Calu3 (cell line): ENCODE measurements around the gene SLC4A2. TPM values are rescaled to one million over a fixed set of nuclear protein-coding genes. Genes with fewer than 3 reads are reported as not detected.

Experiments used
- BruUV-seq: library from RNA; stranded (reverse); fragments of 400-500 nt; replicated peaks from 2 replicates; lab custom pipeline; 2021; lab: Mats Ljungman, UMichigan
- CTCF ChIA-PET: fragments of 300-600 bp; sonication (Branson Sonifier 250); formaldehyde crosslinking; loops from one replicate; lab custom pipeline; 2022; ENCODE audit warnings: antibody characterized with exemption; lab: Charles Lee
- DNase-seq: peaks from one replicate; pipeline ENCODE4 v3.0.0; 2022
- H3K27ac Mint-ChIP-seq: one replicate; pipeline ENCODE4 v1.8.0; 2022; ENCODE audit warnings: mixed read lengths; ENCODE audit not compliant: unreplicated experiment
- H3K27me3 Mint-ChIP-seq: one replicate; pipeline ENCODE4 v1.8.0; 2022; ENCODE audit warnings: mixed read lengths; ENCODE audit not compliant: unreplicated experiment
- H3K36me3 Mint-ChIP-seq: one replicate; pipeline ENCODE4 v1.8.0; 2022; ENCODE audit warnings: mild to moderate bottlenecking, moderate library complexity, mixed read lengths; ENCODE audit not compliant: insufficient read depth, unreplicated experiment
- H3K4me1 Mint-ChIP-seq: one replicate; pipeline ENCODE4 v1.8.0; 2022; ENCODE audit warnings: mild to moderate bottlenecking, low read depth, mixed read lengths; ENCODE audit not compliant: unreplicated experiment
- H3K4me3 Mint-ChIP-seq: one replicate; pipeline ENCODE4 v1.8.0; 2022; ENCODE audit warnings: mild to moderate bottlenecking, low read depth, moderate library complexity, mixed read lengths; ENCODE audit not compliant: unreplicated experiment
- H3K9me3 Mint-ChIP-seq: one replicate; pipeline ENCODE4 v1.8.0; 2022; ENCODE audit warnings: low read depth, mixed read lengths; ENCODE audit not compliant: unreplicated experiment
- intact Hi-C: fragments of 100-400 bp; cut with micrococcal nuclease; formaldehyde crosslinking; loops from one replicate; pipeline ENCODE4 v1.10.0; 2022; ENCODE audit not compliant: unreplicated experiment
- total RNA-seq: library from RNA; stranded (reverse); gene quantifications from 2 replicates; pipeline ENCODE4 v1.2.3, GENCODE V29; 2022
- TF ChIP-seq, protein P1 (sequence below): fragments of 200-600 bp; IDR thresholded peaks from one replicate; pipeline ENCODE4 v1.8.0; 2022; ENCODE audit warnings: antibody characterized with exemption; ENCODE audit not compliant: unreplicated experiment

SLC4A2 gene
- total RNA-seq, 1 experiment from 2014 or later = 209 TPM

DNA sequence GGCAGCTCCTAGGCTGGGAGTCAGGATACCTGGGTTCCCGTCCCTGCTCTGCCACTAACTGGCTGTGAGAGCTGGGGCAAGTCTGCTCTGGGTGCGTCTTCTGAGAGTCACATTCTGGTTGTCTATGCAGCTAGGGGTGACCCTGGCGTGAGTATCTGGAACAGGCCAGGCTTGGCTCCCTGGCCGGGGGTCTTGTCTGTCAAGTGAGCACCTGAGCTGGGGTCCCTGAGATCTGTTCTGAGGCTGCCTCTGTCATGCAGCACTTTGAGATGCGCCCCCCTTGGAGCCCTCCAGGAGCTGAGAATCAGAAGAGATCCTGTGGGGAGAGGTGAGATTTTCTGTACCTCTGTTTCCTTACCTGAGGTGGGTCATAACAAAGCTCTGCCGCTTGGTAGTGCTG, 34.4 kb downstream of the SLC4A2 start:
- TF ChIP-seq, protein P1, sequence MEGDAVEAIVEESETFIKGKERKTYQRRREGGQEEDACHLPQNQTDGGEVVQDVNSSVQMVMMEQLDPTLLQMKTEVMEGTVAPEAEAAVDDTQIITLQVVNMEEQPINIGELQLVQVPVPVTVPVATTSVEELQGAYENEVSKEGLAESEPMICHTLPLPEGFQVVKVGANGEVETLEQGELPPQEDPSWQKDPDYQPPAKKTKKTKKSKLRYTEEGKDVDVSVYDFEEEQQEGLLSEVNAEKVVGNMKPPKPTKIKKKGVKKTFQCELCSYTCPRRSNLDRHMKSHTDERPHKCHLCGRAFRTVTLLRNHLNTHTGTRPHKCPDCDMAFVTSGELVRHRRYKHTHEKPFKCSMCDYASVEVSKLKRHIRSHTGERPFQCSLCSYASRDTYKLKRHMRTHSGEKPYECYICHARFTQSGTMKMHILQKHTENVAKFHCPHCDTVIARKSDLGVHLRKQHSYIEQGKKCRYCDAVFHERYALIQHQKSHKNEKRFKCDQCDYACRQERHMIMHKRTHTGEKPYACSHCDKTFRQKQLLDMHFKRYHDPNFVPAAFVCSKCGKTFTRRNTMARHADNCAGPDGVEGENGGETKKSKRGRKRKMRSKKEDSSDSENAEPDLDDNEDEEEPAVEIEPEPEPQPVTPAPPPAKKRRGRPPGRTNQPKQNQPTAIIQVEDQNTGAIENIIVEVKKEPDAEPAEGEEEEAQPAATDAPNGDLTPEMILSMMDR = no peak
- H3K4me1 Mint-ChIP-seq = peaks cover 23% of the 10 kb centered on the region
- intact Hi-C loops = no loop called here
- BruUV-seq = no TSS peak
- no peak for DNase-seq
- peaks cover 21% of the 10 kb centered on the region for H3K36me3 Mint-ChIP-seq
- no peaks in the 10 kb centered on the region for H3K9me3 Mint-ChIP-seq
- H3K4me3 Mint-ChIP-seq = no peak overlapping the region
- CTCF ChIA-PET = no interaction called here
- H3K27ac Mint-ChIP-seq = no peak overlapping the region
- no peaks in the 10 kb centered on the region for H3K27me3 Mint-ChIP-seq

DNA sequence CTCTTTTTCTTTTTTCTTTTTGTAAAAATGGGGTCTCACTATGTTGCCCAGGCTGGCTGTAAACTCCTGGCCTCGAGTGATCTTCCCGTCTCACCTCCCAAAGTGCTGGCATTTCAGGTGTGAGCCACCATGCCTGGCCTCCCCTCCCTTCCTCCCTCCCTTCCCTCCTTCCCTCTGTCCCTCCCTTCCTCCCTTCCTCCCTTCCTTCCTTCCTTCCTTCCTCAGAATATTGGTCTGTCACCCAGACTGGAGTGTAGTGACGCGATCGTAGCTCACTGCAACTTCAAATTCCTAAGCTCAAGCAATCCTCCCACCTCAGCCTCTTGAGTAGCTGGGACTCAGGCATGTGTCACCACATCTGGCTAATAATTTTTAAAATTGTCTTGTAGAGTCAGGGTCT, 35.3 kb downstream of the SLC4A2 start:
- BruUV-seq = no TSS peak
- H3K27ac Mint-ChIP-seq = no peak overlapping the region
- no peak overlapping the region for H3K4me3 Mint-ChIP-seq
- H3K27me3 Mint-ChIP-seq = no peaks in the 10 kb centered on the region
- CTCF ChIA-PET = no interaction called here
- peaks cover 15% of the 10 kb centered on the region for H3K4me1 Mint-ChIP-seq
- DNase-seq = no peak
- intact Hi-C loops = no loop called here
- H3K9me3 Mint-ChIP-seq = no peaks in the 10 kb centered on the region
- TF ChIP-seq, protein P1 = no peak
- peaks cover 15% of the 10 kb centered on the region for H3K36me3 Mint-ChIP-seq

DNA sequence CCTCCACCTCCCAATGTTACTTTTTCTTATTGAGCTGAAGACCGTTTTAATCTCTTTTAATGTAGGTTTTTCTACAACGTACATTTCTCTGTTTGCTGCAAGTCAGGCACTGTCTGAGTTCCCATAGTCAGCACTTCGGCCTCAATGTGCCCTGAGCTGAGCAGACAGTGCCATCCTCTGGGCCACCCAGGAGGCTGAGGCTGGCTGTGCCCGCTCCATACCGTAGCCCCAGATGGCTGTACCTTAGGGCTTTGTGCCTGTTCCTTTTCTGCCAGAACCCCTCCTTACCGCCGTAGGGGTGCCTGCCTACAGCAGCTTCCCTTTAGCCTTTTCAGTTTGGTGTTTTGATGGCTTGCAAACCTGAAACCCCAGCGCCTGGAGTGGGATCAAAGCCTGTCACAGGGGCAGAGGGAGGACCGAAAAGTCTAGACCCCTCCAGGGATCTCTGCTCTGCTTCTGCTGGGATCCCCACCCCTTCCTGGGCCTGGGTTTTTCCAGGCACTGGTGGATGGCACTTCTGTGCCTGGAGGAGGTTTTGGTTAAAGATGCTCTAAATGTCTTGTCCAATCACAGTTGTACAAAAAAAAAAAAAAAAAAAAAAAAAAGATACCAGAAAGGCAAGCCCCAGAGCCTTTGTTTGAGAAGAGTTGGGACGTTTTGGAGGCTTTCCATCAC, 35.9 kb downstream of the SLC4A2 start:
- no TSS peak for BruUV-seq
- intact Hi-C loops = no loop called here
- Mint-ChIP-seq H3K27ac (no peak overlapping the region), H3K27me3 (no peaks in the 10 kb centered on the region), H3K36me3 (peaks cover 11% of the 10 kb centered on the region), H3K9me3 (no peaks in the 10 kb centered on the region), H3K4me1 (peaks cover 9% of the 10 kb centered on the region), H3K4me3 (no peak overlapping the region)
- CTCF ChIA-PET = interaction anchor here (0.6 kb wide), 1 partner anchor 194 kb away, joined by 3 read pairs; no protein-coding TSS in a partner anchor
- TF ChIP-seq, protein P1 = no peak
- no peak for DNase-seq

DNA sequence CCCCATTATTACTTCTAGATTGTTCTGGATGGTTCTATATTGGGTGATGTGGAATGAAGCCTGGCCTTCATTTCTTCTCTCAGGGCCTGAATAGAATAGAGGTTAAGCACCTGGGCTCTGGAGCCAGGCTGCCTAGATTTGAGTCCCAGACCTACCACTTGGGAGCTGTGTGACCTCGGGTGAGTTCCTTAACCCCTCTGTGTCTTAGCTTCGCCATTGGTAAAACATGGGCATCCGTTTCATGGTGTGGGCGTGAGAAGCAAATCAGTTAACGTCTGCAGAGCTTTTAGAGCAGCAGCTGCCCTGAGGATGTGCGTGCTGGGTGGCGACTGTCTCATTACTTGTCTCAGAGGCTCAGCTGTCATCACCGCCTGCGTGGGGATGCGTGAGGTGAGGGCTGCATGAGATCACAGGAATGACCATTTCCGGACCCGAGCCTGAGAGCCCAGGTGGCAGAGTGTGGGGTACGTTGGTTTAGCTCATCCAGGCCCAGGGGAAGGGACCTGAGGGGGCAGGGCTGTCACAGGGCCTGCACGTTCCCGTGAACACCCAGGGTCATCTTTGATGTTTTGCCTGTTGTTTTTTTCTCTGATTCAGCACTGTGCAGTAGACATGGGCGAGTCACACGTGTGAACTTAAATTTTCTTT, 36.6 kb downstream of the SLC4A2 start:
- TF ChIP-seq, protein P1 = no peak
- intact Hi-C loops = no loop called here
- no peaks in the 10 kb centered on the region for H3K9me3 Mint-ChIP-seq
- H3K36me3 Mint-ChIP-seq = peaks cover 13% of the 10 kb centered on the region
- H3K4me1 Mint-ChIP-seq = peaks cover 8% of the 10 kb centered on the region
- CTCF ChIA-PET = no interaction called here
- H3K4me3 Mint-ChIP-seq = no peak overlapping the region
- H3K27me3 Mint-ChIP-seq = no peaks in the 10 kb centered on the region
- no TSS peak for BruUV-seq
- no peak overlapping the region for H3K27ac Mint-ChIP-seq
- DNase-seq = no peak
